Rectal smooth muscle tissue (tissue), 1 donor: ENCODE measurements around the gene PPA1.
"Not testable (repeated sequence)": the region's sequence is repeated elsewhere in the genome, so short reads cannot be mapped to it uniquely, and the experiment has no call there.

Experiments used
- H3K27ac ChIP-seq: one replicate; pipeline ENCODE4 v1.7.0; 2013; ENCODE audit warnings: low read depth, low read length, inconsistent platforms
- H3K27me3 ChIP-seq: one replicate; pipeline ENCODE4 v1.7.0; 2013; ENCODE audit warnings: low read length; ENCODE audit not compliant: control insufficient read depth, insufficient read depth
- H3K36me3 ChIP-seq: one replicate; pipeline ENCODE4 v1.7.0; 2013; ENCODE audit warnings: low read length; ENCODE audit not compliant: control insufficient read depth, insufficient read depth
- H3K4me1 ChIP-seq: one replicate; pipeline ENCODE4 v1.7.0; 2013; ENCODE audit warnings: low read length; ENCODE audit not compliant: control insufficient read depth, insufficient read depth
- H3K4me3 ChIP-seq: one replicate; pipeline ENCODE4 v1.7.0; 2013; ENCODE audit warnings: low read length
- H3K9ac ChIP-seq: one replicate; pipeline ENCODE4 v1.7.0; 2013; ENCODE audit warnings: low read length

Gene PPA1

DNA sequence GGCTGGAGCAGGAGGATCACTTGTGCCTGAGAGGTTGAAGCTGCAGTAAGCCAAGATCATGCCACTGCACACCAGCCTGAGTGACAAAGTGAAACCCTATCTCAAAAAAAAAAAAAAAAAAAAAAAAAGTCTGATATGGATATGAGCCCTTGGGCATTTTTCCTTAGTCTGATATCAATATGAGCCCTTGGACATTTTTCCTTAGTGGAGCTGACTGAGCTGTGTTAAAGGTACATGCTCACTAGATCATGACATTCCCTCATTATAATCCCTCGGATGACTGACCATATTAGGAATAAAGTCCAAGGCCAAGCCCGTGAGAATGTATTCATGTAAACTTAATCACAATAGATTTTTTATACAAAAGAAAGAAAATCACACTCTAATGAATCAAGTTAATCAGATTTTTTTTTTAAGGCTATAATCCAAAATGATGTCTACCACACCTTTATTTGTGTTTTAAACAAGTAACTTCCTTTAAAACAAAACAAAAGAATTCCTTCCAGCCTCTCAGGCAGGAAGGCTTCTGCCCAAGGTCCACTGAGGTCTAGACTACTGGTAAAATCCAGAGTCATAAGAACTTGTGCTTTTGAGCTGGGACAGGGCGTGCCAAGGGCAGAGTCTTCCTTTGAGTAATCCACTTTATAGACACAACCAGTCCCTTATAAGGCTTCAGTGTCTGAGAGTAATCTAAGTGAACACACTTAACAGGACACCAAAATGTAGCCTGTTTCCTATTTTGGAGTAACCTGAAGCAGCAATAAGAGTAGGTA is 5.5 kb downstream of the PPA1 start:
- no peak overlapping the region for H3K27ac ChIP-seq
- no peaks in the 10 kb centered on the region for H3K27me3 ChIP-seq
- H3K9ac ChIP-seq, result no peak overlapping the region
- H3K4me1 ChIP-seq, result no peaks in the 10 kb centered on the region
- H3K36me3 ChIP-seq, result no peaks in the 10 kb centered on the region
- no peak overlapping the region for H3K4me3 ChIP-seq

DNA sequence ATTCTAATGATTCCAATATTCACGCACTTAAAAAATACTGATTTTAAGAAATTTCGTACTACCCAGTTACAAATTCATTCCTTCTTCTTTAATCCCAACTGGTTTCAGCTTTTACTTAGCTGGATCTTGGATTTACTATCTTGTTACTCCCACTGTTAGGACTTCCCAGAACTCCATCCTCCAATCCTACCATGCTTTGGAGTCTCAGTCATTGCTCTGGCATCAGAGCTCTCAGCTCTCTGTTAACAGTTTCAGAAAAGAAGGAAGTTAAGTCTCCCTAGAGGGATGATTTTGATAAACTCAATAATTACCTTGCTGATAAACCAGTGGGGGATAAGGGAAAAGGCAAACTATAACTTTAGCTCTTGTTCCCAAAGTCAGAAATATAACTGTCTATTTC is 9.5 kb downstream of the PPA1 start:
- no peak overlapping the region for H3K4me3 ChIP-seq
- H3K27ac ChIP-seq, result no peak overlapping the region
- no peak overlapping the region for H3K9ac ChIP-seq
- no peaks in the 10 kb centered on the region for H3K27me3 ChIP-seq
- H3K36me3 ChIP-seq, result no peaks in the 10 kb centered on the region
- H3K4me1 ChIP-seq, result no peaks in the 10 kb centered on the region

DNA sequence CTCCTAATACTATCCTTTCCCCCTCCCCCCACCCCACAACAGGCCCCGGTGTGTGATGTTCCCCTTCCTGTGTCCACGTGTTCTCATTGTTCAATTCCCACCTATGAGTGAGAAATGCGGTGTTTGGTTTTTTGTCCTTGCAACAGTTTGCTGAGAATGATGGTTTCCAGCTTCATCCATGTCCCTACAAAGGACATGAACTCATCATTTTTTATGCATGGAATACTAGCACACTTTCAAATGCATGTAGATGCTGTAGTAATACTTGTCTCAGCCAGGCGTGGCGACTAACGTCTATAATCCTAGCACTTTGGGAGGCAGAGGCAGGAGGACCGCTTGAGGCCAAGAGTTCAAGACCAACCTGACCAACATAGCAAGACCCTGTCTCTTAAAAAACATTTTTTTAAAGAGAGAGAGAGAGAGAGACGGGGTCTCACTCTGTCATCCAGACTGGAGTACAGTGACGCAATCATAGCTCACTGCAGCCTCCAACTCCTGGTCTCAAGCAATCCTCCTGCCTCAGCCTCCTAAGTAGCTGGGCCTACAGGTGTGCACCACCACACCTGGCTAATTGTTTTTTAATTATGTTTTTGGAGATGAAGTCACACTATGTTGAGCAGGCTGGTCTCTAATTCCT is 10.3 kb downstream of the PPA1 start:
- not testable (repeated sequence) for H3K4me1 ChIP-seq, H3K4me3 ChIP-seq, H3K36me3 ChIP-seq, H3K9ac ChIP-seq, H3K27ac ChIP-seq, H3K27me3 ChIP-seq

DNA sequence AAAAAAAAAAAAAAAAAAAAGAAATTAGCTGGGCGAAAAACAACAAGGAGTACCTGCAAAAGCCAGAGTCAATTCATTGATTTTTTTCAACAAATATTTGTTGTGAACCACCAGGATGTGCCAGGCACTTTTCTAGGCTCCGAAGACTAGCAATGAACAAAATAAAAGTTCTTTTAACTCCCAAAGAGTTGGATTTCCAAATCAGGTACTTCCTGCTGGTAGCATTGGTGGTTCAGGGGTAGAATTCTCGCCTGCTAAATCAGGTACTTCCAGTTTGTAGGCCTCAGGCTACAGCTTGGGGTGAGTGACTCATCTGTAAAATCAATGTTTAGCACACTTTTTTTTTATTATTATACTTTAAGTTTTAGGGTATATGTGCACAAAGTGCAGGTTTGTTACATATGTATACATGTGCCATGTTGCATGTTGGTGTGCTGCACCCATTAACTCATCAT is 10.9 kb downstream of the PPA1 start:
- Histone ChIP-seq H3K27me3 (no peaks in the 10 kb centered on the region), H3K4me3 (no peak overlapping the region), H3K27ac (no peak overlapping the region), H3K36me3 (no peaks in the 10 kb centered on the region), H3K4me1 (no peaks in the 10 kb centered on the region), H3K9ac (no peak overlapping the region)

DNA sequence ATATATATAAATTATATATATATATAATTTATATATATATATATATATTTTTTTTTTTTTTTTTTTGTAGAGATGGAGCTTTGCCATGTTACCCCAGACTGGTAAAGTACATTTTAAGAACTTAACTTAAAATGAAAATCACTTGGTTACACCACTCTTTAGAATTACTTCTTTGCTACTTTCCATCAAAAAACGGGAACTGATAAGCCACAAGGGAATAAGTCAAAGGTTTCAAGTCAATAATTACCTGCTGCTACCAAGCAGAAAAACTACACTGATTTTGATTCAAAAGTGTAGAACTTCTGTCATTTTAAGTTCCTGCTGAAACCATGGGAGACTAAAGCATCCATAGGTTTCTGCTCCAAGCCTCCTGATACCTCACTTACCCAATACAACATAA is 12.2 kb downstream of the PPA1 start:
- Histone ChIP-seq H3K4me3 (no peak overlapping the region), H3K27ac (no peak overlapping the region)

DNA sequence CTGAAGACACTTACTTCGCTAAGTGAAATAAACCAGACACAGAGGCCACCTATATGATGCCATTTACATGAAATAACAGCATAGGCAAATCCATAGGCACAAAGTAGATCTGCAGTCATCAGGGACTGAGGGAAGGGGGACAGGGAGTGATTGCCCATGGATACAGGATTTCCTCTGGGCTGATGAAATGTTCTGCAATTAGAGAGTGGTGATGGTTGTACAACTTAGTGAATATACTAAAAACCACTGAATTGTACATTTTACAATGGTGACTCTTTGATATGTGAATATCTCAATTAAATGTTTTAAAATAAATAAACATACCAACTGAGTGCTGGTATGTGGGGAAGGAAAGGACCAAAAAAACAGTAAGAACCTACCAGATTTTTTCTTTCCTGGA is 20.4 kb downstream of the PPA1 start:
- Histone ChIP-seq H3K4me1 (no peaks in the 10 kb centered on the region), H3K27me3 (no peaks in the 10 kb centered on the region), H3K27ac (no peak overlapping the region), H3K9ac (no peak overlapping the region), H3K4me3 (no peak overlapping the region), H3K36me3 (peaks cover 12% of the 10 kb centered on the region)

More for the DNA sequence above, 12.2 kb downstream of the PPA1 start:
- H3K4me1 ChIP-seq, result no peaks in the 10 kb centered on the region
- H3K36me3 ChIP-seq, result peaks cover 3% of the 10 kb centered on the region
- no peak overlapping the region for H3K9ac ChIP-seq
- no peaks in the 10 kb centered on the region for H3K27me3 ChIP-seq

DNA sequence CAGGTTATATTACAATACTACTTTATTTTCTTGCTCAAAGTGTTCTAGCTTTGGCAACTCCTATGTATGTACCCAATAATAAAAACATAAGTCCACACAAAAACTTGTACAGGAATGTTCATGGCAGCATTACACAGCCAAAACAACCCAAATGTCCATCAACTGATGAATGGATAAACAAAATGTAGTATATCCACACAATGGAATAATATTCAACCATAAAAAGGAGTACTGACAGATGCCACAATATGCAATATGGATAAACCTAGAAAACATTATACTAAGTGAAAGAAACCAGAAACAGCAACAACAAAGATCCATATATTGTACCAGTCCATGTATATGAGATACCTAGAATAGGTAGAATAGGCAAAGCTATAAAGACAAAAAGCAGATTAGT is 21.0 kb downstream of the PPA1 start:
- Histone ChIP-seq H3K27ac (no peak overlapping the region), H3K27me3 (no peaks in the 10 kb centered on the region), H3K4me1 (no peaks in the 10 kb centered on the region), H3K4me3 (no peak overlapping the region), H3K9ac (no peak overlapping the region), H3K36me3 (peaks cover 12% of the 10 kb centered on the region)

DNA sequence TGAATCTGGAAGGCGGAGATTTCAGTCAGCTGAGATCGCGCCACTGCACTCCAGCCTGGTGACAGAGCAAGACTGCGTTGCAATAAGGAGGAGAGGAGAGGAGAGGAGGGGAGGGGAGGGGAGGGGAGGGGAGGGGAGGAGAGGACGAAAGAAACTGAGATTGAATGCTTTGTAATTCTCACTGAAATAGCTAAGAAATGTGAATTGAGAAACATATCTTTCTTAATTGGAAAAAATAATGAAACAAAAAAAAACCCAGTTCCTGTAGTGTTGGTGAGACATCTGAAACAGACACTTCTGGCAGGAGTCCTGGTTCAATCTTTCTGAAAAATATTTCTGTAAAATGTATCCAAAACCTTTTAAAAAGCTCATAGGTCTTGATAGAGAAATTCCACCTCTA is 26.5 kb downstream of the PPA1 start:
- H3K9ac ChIP-seq, result no peak overlapping the region
- H3K27me3 ChIP-seq, result no peaks in the 10 kb centered on the region
- no peaks in the 10 kb centered on the region for H3K4me1 ChIP-seq
- peaks cover 10% of the 10 kb centered on the region for H3K36me3 ChIP-seq
- H3K27ac ChIP-seq, result no peak overlapping the region
- H3K4me3 ChIP-seq, result no peak overlapping the region

DNA sequence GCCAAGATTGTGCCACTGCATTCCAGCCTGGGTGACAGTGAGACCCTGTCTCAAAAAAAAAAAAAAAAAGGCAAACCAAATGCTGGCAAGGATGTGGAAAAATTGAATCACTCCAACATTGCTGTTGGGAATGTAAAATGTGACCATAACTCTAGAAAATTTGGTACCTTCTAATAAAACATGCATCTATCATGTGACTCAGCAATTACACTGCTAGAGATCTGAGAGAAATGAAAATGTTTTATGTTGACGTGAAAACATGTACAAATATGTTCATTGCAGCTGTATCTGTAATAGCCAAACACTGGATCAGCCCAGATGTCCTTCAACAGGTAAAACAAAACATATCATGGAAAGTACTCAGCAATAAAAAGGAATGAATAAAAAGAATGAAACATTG is 32.1 kb downstream of the PPA1 start:
- Histone ChIP-seq H3K27me3 (no peaks in the 10 kb centered on the region), H3K4me3 (no peak overlapping the region), H3K4me1 (no peaks in the 10 kb centered on the region), H3K36me3 (peaks cover 10% of the 10 kb centered on the region), H3K27ac (no peak overlapping the region), H3K9ac (no peak overlapping the region)

DNA sequence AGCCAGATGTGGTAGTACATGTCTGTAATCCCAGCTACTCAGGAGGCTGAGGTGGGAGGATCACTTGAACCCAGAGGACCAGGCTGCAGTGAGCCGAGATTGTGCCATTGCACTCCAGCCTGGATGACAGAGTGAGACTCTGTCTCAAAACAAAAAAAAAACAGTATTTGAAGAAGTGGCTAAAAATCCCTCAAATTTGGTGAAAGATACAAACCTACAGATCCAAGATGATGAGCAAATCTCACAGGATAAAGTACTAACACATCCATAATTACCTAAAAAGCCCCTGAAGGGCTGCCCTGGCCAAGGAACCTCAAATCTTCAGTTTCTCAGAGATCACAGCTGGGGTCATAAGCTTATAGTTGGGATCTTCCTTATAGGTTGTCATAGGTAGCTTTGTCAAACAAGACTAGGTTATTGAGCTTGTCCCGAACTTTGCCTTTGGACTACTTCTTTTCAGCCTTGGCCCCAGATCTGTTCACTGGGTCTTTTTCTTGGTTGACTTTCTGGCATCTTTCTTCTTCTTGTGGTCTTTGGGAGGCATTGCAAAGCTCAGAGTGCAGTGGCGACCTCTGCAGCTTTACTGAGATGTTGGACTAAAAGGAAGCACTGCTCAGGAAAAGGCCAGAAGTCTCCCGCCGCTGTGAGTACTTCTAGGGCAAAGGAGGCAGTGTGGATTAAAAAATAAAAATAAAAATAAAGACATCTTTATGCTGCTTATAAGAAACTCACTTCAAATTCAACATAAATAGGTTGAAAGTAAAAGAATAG is 34.3 kb downstream of the PPA1 start:
- Histone ChIP-seq H3K36me3 (peaks cover 5% of the 10 kb centered on the region), H3K27ac (no peak overlapping the region), H3K9ac (no peak overlapping the region), H3K4me1 (no peaks in the 10 kb centered on the region), H3K27me3 (no peaks in the 10 kb centered on the region), H3K4me3 (no peak overlapping the region)

DNA sequence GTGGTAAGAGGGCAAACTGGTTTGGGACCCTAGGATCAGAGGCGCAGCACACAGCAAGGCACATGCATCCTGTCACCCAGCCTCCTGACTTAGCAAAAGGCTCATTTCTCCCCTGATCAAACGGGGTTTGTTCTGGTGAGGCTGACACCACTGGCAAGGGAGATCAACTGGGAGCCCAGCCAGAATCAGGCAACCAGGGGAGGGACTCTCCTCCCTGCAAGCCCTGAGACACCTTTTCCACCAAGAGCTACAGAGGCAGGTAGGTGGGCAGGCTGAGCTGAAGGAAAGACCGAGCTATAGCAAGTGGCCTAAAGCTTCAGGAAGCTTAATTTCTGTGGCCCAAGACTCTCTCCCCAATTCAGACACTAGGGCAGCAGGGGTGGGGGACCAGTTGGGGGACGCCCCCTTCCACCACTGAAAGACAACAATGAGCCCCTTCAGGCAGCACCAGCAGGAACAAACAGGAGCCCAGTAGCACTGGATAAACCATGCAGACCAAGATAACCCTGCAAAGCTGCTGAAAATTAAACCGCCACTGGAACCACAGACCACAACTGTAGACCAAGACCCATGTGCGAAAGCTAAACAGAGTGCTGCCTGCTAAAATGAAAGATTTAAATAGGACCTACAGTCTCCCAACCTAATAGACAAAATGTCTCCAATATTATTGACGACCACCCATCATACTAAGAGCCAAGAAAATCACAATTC is 35.8 kb downstream of the PPA1 start:
- no peaks in the 10 kb centered on the region for H3K4me1 ChIP-seq
- H3K27me3 ChIP-seq, result no peaks in the 10 kb centered on the region
- H3K36me3 ChIP-seq, result peaks cover 3% of the 10 kb centered on the region
- no peak overlapping the region for H3K9ac ChIP-seq
- H3K4me3 ChIP-seq, result no peak overlapping the region
- no peak overlapping the region for H3K27ac ChIP-seq

DNA sequence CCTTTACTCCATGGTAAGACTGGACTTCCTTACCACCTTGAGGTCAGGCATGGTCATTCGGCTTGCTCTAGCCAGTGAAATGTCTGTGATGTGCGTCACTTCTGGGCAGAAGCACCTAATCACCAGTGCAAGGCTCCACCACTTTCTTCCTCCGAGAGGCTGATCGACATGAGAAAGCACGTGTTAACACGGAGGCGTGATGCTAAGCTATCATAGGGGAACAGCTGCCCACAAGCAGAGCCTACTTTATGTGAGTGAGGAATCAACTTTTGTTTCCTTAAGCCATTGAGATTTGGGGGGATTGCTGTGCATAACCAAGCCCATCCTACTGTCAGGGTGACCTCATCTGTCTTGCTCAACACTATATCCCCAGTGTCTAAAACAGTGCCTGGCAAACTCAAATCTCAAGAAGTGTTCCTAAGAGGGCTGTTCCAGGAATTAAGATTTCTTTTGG is 39.8 kb downstream of the PPA1 start:
- no peak overlapping the region for H3K27ac ChIP-seq
- H3K9ac ChIP-seq, result no peak overlapping the region
- H3K4me1 ChIP-seq, result no peaks in the 10 kb centered on the region
- H3K36me3 ChIP-seq, result peaks cover 2% of the 10 kb centered on the region
- H3K27me3 ChIP-seq, result no peaks in the 10 kb centered on the region
- no peak overlapping the region for H3K4me3 ChIP-seq
